ENCODE data around the gene TBC1D22B. TPM values are rescaled to one million over a fixed set of nuclear protein-coding genes. Genes with fewer than 3 reads are reported as not detected.
A peak's percentile ranks its signal among the peaks of the same experiment; 100 is the strongest.

The TBC1D22B gene
- total and polyA plus RNA-seq, 4 donors, result 3.9 to 17.0 (median 7.7) TPM

DNA sequence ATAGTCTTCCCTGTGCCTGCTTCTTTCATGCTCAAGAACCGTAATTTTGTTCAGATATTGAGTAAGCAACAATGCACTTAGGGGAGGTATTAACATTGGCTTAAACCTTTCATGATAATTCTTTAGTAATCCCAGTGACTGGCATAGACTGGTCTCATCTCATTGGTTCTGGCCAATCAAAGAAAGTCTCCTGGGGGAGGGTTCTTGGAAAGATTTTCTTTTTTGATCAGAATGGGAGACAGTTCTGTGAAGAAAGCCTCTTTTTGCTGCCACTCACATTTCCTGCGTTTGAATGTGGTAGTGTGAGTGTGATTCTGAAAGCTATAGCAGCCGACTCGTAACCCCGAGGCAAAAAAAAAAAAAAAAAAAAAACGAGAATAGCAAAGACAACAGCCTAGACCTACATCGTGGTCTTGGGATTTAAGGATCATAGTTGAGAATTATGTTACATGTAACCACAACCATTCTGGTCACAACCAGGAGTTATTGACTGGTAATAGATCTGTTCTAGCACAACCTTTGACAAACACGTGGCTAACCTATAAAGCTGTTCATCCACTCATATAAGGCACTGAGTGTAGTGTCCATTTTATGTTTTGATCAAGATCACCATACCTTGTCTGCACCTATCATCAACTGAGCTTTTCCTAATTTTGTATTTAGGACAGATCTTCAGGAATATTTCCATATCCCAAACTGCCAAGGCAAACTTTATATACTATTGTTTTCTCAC is 15.4 kb downstream of the TBC1D22B start:
- WGBS, 2 donors, result 82 to 83% methylated on average over 8 of the region's 8 CpGs
- H3K4me3 ChIP-seq (ENCODE audit: low read length in 2 of 2), result no peak overlapping the region
- no peaks in the 10 kb centered on the region for H3K27me3 ChIP-seq (ENCODE audit: control insufficient read depth in 1 of 2, insufficient read depth in 2 of 2, low read length in 1 of 2)
- DNase-seq (no peak), ATAC-seq (ENCODE audit: low FRiP score) (no peak)
- intact Hi-C loops (cut with DNase I), result no loop called here
- H3K4me1 ChIP-seq (ENCODE audit: control insufficient read depth in 1 of 2, insufficient read depth in 2 of 2, low read length in 2 of 2), result peaks cover under 1 to 3% of the 10 kb centered on the region in 2 donors
- no peak overlapping the region for H3K27ac ChIP-seq (ENCODE audit: low read depth in 1 of 2, low read length in 2 of 2)
- H3K36me3 ChIP-seq (ENCODE audit: control insufficient read depth in 1 of 2, insufficient read depth in 2 of 2, low read length in 1 of 2), result peaks cover 0 to 8% of the 10 kb centered on the region in 2 donors
- H3K9me3 ChIP-seq (ENCODE audit: control insufficient read depth, low read length), result no peaks in the 10 kb centered on the region

- Histone ChIP-seq H3K4me1 (ENCODE audit: control insufficient read depth in 1 of 2, insufficient read depth in 2 of 2, low read length in 2 of 2) (peaks cover 1 to 7% of the 10 kb centered on the region in 2 donors), H3K27me3 (ENCODE audit: control insufficient read depth in 1 of 2, insufficient read depth in 2 of 2, low read length in 1 of 2) (no peaks in the 10 kb centered on the region), H3K4me3 (ENCODE audit: low read length in 2 of 2) (no peak overlapping the region), H3K27ac (ENCODE audit: low read depth in 1 of 2, low read length in 2 of 2) (no peak overlapping the region), H3K9me3 (ENCODE audit: control insufficient read depth, low read length) (no peaks in the 10 kb centered on the region), H3K36me3 (ENCODE audit: control insufficient read depth in 1 of 2, insufficient read depth in 2 of 2, low read length in 1 of 2) (peaks cover 0 to 8% of the 10 kb centered on the region in 2 donors)
- 70 to 74% methylated on average over 3 of the region's 3 CpGs for WGBS, 2 donors
- DNase-seq (no peak), ATAC-seq (ENCODE audit: low FRiP score) (no peak)
- intact Hi-C loops (cut with DNase I), result no loop called here
These were observed 16.1 kb downstream of the TBC1D22B start for GRCh38 chr6:37273690-37274089.

DNA sequence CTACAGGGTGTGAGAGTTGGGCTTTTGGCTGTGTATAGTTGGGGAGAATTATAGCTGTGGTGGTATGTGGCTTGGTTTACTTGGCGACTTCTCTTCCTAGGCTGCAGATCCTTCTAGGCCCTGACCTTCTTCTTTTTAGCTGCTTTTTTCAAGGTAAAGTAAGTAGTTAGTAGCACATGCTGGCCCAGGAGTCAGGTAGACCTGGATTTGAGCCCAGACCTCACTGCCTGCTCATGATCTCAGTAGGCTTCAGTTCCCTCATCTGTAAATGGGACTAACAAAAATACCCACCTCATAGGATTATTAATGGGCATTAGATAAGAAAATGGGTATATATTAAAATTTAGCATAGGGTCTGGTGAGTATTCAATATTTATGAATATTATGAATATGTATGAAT is 17.8 kb downstream of the TBC1D22B start:
- Histone ChIP-seq H3K4me1 (ENCODE audit: control insufficient read depth in 1 of 2, insufficient read depth in 2 of 2, low read length in 2 of 2) (peaks cover 1 to 11% of the 10 kb centered on the region in 2 donors), H3K9me3 (ENCODE audit: control insufficient read depth, low read length) (no peaks in the 10 kb centered on the region), H3K4me3 (ENCODE audit: low read length in 2 of 2) (no peak overlapping the region), H3K36me3 (ENCODE audit: control insufficient read depth in 1 of 2, insufficient read depth in 2 of 2, low read length in 1 of 2) (peaks cover 0 to 8% of the 10 kb centered on the region in 2 donors), H3K27me3 (ENCODE audit: control insufficient read depth in 1 of 2, insufficient read depth in 2 of 2, low read length in 1 of 2) (no peaks in the 10 kb centered on the region), H3K27ac (ENCODE audit: low read depth in 1 of 2, low read length in 2 of 2) (no peak overlapping the region)
- WGBS, 2 donors, result 100% methylated on average over 1 of the region's 1 CpG
- ATAC-seq (ENCODE audit: low FRiP score) (no peak), DNase-seq (no peak)
- intact Hi-C loops (cut with DNase I), result no loop called here

DNA sequence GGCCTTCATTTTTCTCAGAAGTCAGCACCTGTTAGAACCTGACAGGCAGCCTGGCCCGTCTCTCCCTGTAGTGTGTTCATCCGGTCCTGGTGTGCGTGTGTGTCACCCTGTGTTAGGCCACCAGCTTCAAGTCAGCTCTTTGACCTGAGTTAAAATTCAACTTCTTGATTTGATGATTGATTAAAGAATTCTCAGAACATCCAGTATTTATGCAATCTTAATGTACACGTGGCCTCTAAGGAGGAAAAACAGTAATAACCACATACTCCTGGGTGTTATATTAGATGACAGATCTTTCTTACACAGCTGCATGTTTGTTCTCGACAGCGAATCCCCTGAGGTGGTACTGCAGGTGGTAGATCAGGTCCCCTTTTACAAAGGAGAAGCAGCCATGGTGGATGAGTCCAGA is 19.4 kb downstream of the TBC1D22B start:
- intact Hi-C loops (cut with DNase I), result no loop called here

DNA sequence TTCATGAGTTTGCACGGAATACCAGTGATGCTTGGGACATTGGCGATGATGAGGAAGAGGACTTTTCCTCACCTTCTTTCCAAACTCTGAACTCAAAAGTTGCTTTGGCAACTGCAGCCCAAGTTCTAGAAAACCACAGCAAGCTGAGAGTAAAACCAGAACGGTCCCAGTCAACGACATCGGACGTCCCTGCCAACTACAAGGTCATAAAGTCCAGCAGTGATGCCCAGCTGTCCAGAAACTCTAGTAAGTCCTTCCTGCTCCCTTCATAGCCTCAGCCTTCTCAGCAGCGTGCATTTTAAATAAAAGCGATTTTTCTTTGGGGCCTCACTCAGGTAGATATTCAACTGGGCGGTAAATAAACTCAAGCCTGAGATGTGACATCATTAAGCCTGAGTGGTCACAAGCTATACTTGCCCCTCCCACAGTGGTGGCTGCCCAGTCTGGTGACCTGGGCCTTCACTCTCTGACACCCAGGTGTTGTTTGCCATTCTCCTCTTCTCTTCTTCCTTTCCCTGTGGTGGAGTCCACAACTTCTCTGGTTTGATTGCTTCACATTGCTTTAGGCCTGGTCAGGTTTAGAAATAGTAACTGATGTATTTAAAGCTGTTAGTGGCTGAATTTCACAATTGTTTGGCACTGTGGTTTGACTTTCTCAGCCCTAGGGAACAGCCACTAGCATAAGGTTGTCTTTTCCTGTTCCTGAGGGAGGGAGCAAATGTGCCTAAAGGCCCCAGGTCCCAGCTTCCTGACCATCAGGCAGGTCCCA is 22.0 kb downstream of the TBC1D22B start:
- peaks cover 1 to 11% of the 10 kb centered on the region in 2 donors for H3K4me1 ChIP-seq (ENCODE audit: control insufficient read depth in 1 of 2, insufficient read depth in 2 of 2, low read length in 2 of 2)
- intact Hi-C loops (cut with DNase I), result loop anchor here in 1 of 2 donors (5.0 kb wide), 1 partner anchor 37 kb away; no protein-coding TSS in a partner anchor

More for the DNA sequence above, 19.4 kb downstream of the TBC1D22B start:
- DNase-seq, result no peak
- Histone ChIP-seq H3K9me3 (ENCODE audit: control insufficient read depth, low read length) (no peaks in the 10 kb centered on the region), H3K36me3 (ENCODE audit: control insufficient read depth in 1 of 2, insufficient read depth in 2 of 2, low read length in 1 of 2) (peaks cover 0 to 6% of the 10 kb centered on the region in 2 donors), H3K27me3 (ENCODE audit: control insufficient read depth in 1 of 2, insufficient read depth in 2 of 2, low read length in 1 of 2) (no peaks in the 10 kb centered on the region), H3K4me1 (ENCODE audit: control insufficient read depth in 1 of 2, insufficient read depth in 2 of 2, low read length in 2 of 2) (peaks cover 1 to 11% of the 10 kb centered on the region in 2 donors), H3K4me3 (ENCODE audit: low read length in 2 of 2) (no peak overlapping the region), H3K27ac (ENCODE audit: low read depth in 1 of 2, low read length in 2 of 2) (no peak overlapping the region)
- 87 to 93% methylated on average over 6 of the region's 6 CpGs for WGBS, 2 donors
- ATAC-seq (ENCODE audit: low FRiP score), result no peak

DNA sequence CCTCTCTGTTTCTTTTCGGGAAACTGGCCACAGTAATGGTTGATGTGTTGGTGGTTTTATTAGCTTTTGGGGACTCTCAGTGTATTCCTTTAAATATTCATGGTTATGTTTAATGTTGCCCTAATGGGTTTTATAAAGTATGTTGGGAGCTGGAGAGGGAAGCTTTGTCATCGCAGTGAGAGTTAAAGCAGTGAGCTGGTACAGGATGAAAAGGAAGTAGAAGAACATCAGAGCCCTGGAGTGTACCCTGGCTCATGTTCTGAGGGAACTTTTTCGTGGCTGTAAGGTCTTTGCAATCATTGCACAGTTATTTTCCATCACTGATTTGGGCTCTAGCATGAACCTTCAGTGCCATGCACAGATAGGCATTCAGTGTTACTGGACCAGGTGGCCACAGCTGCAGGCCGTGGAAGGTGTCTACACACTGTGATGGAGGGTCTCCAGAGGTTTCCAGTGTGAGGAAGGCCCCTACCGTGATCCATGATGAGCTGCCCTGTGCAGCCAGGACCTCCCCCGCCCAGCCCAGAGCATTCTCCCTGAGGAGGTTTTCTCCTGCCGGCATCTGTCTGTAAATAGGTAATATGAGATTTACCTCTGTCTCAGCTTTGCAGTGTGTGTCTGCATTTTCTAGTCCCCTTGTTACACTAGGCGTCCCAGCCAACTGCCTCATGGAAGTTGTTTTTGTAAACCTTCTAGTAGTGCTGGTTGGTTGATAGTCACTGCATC is 22.8 kb downstream of the TBC1D22B start:
- Histone ChIP-seq H3K36me3 (ENCODE audit: control insufficient read depth in 1 of 2, insufficient read depth in 2 of 2, low read length in 1 of 2) (peaks cover 2 to 3% of the 10 kb centered on the region in 2 donors), H3K9me3 (ENCODE audit: control insufficient read depth, low read length) (no peaks in the 10 kb centered on the region), H3K4me1 (ENCODE audit: control insufficient read depth in 1 of 2, insufficient read depth in 2 of 2, low read length in 2 of 2) (peaks cover 1 to 11% of the 10 kb centered on the region in 2 donors), H3K4me3 (ENCODE audit: low read length in 2 of 2) (no peak overlapping the region), H3K27me3 (ENCODE audit: control insufficient read depth in 1 of 2, insufficient read depth in 2 of 2, low read length in 1 of 2) (no peaks in the 10 kb centered on the region), H3K27ac (ENCODE audit: low read depth in 1 of 2, low read length in 2 of 2) (peak overlapping the region; percentile 20 to 87)
- DNase-seq (no peak), ATAC-seq (ENCODE audit: low FRiP score) (no peak)
- WGBS, 2 donors, result 54 to 64% methylated on average over 8 of the region's 8 CpGs
- intact Hi-C loops (cut with DNase I), result loop anchor here in 1 of 2 donors (5.0 kb wide), 1 partner anchor 38 kb away; no protein-coding TSS in a partner anchor

More for the DNA sequence above, 22.0 kb downstream of the TBC1D22B start:
- H3K27ac ChIP-seq (ENCODE audit: low read depth in 1 of 2, low read length in 2 of 2), result peak overlapping the region; percentile 20 to 87
- DNase-seq (no peak), ATAC-seq (ENCODE audit: low FRiP score) (peak; percentile 57)
- peaks cover 0 to 3% of the 10 kb centered on the region in 2 donors for H3K36me3 ChIP-seq (ENCODE audit: control insufficient read depth in 1 of 2, insufficient read depth in 2 of 2, low read length in 1 of 2)
- H3K9me3 ChIP-seq (ENCODE audit: control insufficient read depth, low read length), result no peaks in the 10 kb centered on the region
- H3K4me3 ChIP-seq (ENCODE audit: low read length in 2 of 2), result no peak overlapping the region
- WGBS, 2 donors, result 76 to 83% methylated on average over 9 of the region's 9 CpGs
- no peaks in the 10 kb centered on the region for H3K27me3 ChIP-seq (ENCODE audit: control insufficient read depth in 1 of 2, insufficient read depth in 2 of 2, low read length in 1 of 2)

DNA sequence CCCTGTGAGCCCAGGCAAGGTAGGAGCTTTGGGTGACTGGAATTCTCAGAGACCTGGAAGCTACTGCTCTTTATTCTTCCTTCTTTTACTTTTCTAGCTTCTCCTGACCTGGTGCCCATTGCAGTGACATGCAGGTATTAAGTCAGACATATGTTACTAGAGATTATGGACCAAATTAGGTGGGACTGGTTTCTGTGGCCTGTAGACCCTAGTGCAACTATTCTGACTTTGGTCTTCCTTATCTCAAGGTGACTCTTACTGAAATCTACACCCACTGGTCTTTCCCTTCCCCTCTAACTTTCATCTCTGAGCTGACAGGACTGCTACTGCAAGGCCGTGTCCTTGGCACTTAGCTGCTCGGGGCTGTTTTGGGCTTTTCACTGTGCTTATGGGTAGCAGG is 24.8 kb downstream of the TBC1D22B start:
- no peak for DNase-seq
- ATAC-seq (ENCODE audit: low FRiP score), result no peak
- Histone ChIP-seq H3K4me1 (ENCODE audit: control insufficient read depth in 1 of 2, insufficient read depth in 2 of 2, low read length in 2 of 2) (peaks cover 1 to 8% of the 10 kb centered on the region in 2 donors), H3K9me3 (ENCODE audit: control insufficient read depth, low read length) (no peaks in the 10 kb centered on the region), H3K27ac (ENCODE audit: low read depth in 1 of 2, low read length in 2 of 2) (peak overlapping the region; percentile 13 to 76), H3K27me3 (ENCODE audit: control insufficient read depth in 1 of 2, insufficient read depth in 2 of 2, low read length in 1 of 2) (no peaks in the 10 kb centered on the region), H3K4me3 (ENCODE audit: low read length in 2 of 2) (no peak overlapping the region), H3K36me3 (ENCODE audit: control insufficient read depth in 1 of 2, insufficient read depth in 2 of 2, low read length in 1 of 2) (peaks cover 0 to 2% of the 10 kb centered on the region in 2 donors)
- 95 to 98% methylated on average over 2 of the region's 2 CpGs for WGBS, 2 donors
- intact Hi-C loops (cut with DNase I), result loop anchor here in 1 of 2 donors (5.0 kb wide), 1 partner anchor 40 kb away; no protein-coding TSS in a partner anchor

DNA sequence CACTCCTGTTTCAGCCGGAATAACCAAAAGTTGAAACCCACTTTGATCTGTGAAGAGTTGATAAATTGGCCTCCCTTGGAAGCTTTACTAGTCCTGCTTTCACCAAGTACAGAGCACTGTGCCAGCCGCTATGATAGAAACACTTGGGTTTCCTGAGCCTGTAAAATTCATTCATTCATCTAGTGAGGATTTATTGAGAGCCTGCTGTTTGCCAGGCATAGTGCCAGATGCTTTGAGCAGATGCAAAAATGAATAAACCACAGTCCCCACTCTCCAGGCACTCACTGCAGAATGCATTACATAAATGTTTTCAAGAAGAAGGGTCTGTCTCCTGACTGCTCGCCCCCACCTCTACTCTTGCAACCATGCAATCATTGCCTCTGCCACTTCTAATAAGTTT is 25.7 kb downstream of the TBC1D22B start:
- ATAC-seq (ENCODE audit: low FRiP score) (no peak), DNase-seq (no peak)
- no peaks in the 10 kb centered on the region for H3K27me3 ChIP-seq (ENCODE audit: control insufficient read depth in 1 of 2, insufficient read depth in 2 of 2, low read length in 1 of 2)
- 19 to 21% methylated on average over 3 of the region's 3 CpGs for WGBS, 2 donors
- peaks cover 0 to 7% of the 10 kb centered on the region in 2 donors for H3K4me1 ChIP-seq (ENCODE audit: control insufficient read depth in 1 of 2, insufficient read depth in 2 of 2, low read length in 2 of 2)
- intact Hi-C loops (cut with DNase I), result loop anchor here in 1 of 2 donors (5.0 kb wide), 1 partner anchor 41 kb away; no protein-coding TSS in a partner anchor
- H3K9me3 ChIP-seq (ENCODE audit: control insufficient read depth, low read length), result no peaks in the 10 kb centered on the region
- peak overlapping the region; percentile 64 to 76 for H3K27ac ChIP-seq (ENCODE audit: low read depth in 1 of 2, low read length in 2 of 2)
- H3K36me3 ChIP-seq (ENCODE audit: control insufficient read depth in 1 of 2, insufficient read depth in 2 of 2, low read length in 1 of 2), result peaks cover 0 to 2% of the 10 kb centered on the region in 2 donors
- no peak overlapping the region for H3K4me3 ChIP-seq (ENCODE audit: low read length in 2 of 2)

Measured in aorta (tissue), 5 donors.